Smooth muscle cell (in vitro differentiated cells): ENCODE results near the gene SLC18B1. TPM values are rescaled to one million over a fixed set of nuclear protein-coding genes. Genes with fewer than 3 reads are reported as not detected.

ENCODE experiments used
- DNase-seq: peaks from one replicate; lab custom pipeline; 2025; ENCODE audit not compliant: unreplicated experiment; lab: John Stamatoyannopoulos, UW
- H2AFZ ChIP-seq: fragments of 200-600 bp; sonication (generic); 2 replicates; pipeline ENCODE4 v1.6.0; 2016; ENCODE audit warnings: antibody characterized with exemption, low read depth, mild to moderate bottlenecking
- H3F3A ChIP-seq: fragments of 200-600 bp; sonication (generic); 2 replicates; pipeline ENCODE4 v1.6.0; 2017; ENCODE audit warnings: antibody characterized with exemption, low read depth
- H3K27ac ChIP-seq: fragments of 200-600 bp; sonication (generic); 2 replicates; pipeline ENCODE4 v1.5.1; 2016; ENCODE audit warnings: low read depth, mild to moderate bottlenecking
- H3K27me3 ChIP-seq: fragments of 200-600 bp; sonication (generic); 2 replicates; pipeline ENCODE4 v1.6.1; 2016; ENCODE audit warnings: low read depth, mild to moderate bottlenecking
- H3K36me3 ChIP-seq: fragments of 200-600 bp; sonication (generic); 2 replicates; pipeline ENCODE4 v1.5.1; 2016; ENCODE audit warnings: low read depth
- H3K4me1 ChIP-seq: fragments of 200-600 bp; sonication (generic); 2 replicates; pipeline ENCODE4 v1.5.1; 2016; ENCODE audit warnings: low read depth
- H3K4me2 ChIP-seq: fragments of 200-600 bp; sonication (generic); 2 replicates; pipeline ENCODE4 v1.6.0; 2016; ENCODE audit warnings: mild to moderate bottlenecking
- H3K4me3 ChIP-seq: fragments of 200-600 bp; sonication (generic); 2 replicates; pipeline ENCODE4 v1.5.1; 2016; ENCODE audit warnings: mild to moderate bottlenecking
- H3K79me2 ChIP-seq: fragments of 200-600 bp; sonication (generic); 2 replicates; pipeline ENCODE4 v1.6.0; 2016; ENCODE audit warnings: low read depth, mild to moderate bottlenecking
- H3K9ac ChIP-seq: fragments of 200-600 bp; sonication (generic); 2 replicates; pipeline ENCODE4 v1.6.0; 2016; ENCODE audit warnings: low read depth
- H3K9me3 ChIP-seq: fragments of 200-600 bp; sonication (generic); replicated peaks from 2 replicates; pipeline ENCODE4 v1.5.1; 2016; ENCODE audit warnings: low read depth
- H4K20me1 ChIP-seq: fragments of 200-600 bp; sonication (generic); 2 replicates; pipeline ENCODE4 v1.6.0; 2016; ENCODE audit warnings: low read depth
- WGBS: methylation state at CpG from one replicate; pipeline ENCODE4 v1.1.7; 2016; ENCODE audit warnings: low lambda C conversion rate; 5-methylcytosine and 5-hydroxymethylcytosine counted together
- polyA plus RNA-seq: library from polyadenylated mRNA; unstranded; fragments of >200 nt; fragmentation: Nextera tagmentation; extraction: Ambion mirVana; gene quantifications from 2 replicates; pipeline ENCODE4 v1.2.1, GENCODE V29; 2016
- total RNA-seq: library from RNA; depleted of rRNA; stranded (reverse); fragments of >200 nt; gene quantifications from 2 replicates; pipeline ENCODE4 v1.2.3, GENCODE V29; 2014
- TF ChIP-seq, protein P1 (sequence below): fragments of 200-600 bp; sonication (generic); IDR thresholded peaks from 2 replicates; pipeline ENCODE4 v1.5.1; 2017; ENCODE audit warnings: borderline replicate concordance, mild to moderate bottlenecking, antibody characterized with exemption; ENCODE audit not compliant: insufficient read depth, poor library complexity, severe bottlenecking

Gene SLC18B1
- total and polyA plus RNA-seq, 2 experiments from 2014 or later, result 7.1 to 7.8 TPM

DNA sequence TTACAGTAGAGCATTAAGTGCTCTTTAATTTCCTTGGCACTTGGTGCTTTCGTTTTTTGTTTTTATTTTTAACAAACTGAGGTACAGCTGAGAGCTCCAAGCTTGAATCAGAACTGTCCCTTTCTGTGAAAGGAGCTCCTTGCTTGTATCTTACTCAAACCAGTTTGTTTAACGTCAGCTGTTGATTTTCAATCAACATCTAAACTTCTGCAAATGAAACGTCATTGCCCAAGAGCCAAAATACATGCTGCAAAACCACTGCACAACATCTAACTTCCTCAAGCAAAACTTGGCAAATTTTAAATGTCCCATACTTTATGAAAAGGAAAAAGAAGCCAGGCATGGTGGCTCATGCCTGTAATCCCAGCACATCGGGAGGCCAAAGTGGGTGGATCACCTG is 55.9 kb downstream of the SLC18B1 start:
- Histone ChIP-seq H3K79me2 (no peaks in the 10 kb centered on the region), H3F3A (no peaks in the 10 kb centered on the region), H3K4me3 (no peak overlapping the region), H3K27ac (no peak overlapping the region), H4K20me1 (no peaks in the 10 kb centered on the region), H3K4me2 (no peak overlapping the region), H3K9ac (no peak overlapping the region), H3K9me3 (no peaks in the 10 kb centered on the region), H2AFZ (no peak overlapping the region), H3K4me1 (no peaks in the 10 kb centered on the region), H3K36me3 (no peaks in the 10 kb centered on the region), H3K27me3 (no peaks in the 10 kb centered on the region)
- 87% methylated on average over 4 of the region's 4 CpGs for WGBS
- no peak for DNase-seq
- TF ChIP-seq, protein P1, sequence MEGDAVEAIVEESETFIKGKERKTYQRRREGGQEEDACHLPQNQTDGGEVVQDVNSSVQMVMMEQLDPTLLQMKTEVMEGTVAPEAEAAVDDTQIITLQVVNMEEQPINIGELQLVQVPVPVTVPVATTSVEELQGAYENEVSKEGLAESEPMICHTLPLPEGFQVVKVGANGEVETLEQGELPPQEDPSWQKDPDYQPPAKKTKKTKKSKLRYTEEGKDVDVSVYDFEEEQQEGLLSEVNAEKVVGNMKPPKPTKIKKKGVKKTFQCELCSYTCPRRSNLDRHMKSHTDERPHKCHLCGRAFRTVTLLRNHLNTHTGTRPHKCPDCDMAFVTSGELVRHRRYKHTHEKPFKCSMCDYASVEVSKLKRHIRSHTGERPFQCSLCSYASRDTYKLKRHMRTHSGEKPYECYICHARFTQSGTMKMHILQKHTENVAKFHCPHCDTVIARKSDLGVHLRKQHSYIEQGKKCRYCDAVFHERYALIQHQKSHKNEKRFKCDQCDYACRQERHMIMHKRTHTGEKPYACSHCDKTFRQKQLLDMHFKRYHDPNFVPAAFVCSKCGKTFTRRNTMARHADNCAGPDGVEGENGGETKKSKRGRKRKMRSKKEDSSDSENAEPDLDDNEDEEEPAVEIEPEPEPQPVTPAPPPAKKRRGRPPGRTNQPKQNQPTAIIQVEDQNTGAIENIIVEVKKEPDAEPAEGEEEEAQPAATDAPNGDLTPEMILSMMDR, result no peak

- H3K36me3 ChIP-seq, result no peaks in the 10 kb centered on the region
- H3F3A ChIP-seq, result no peaks in the 10 kb centered on the region
- H4K20me1 ChIP-seq, result no peaks in the 10 kb centered on the region
- DNase-seq, result no peak
- no peaks in the 10 kb centered on the region for H3K4me1 ChIP-seq
- no peaks in the 10 kb centered on the region for H3K27me3 ChIP-seq
- H3K79me2 ChIP-seq, result no peaks in the 10 kb centered on the region
- no peak overlapping the region for H3K4me2 ChIP-seq
- no peak overlapping the region for H3K4me3 ChIP-seq
- H3K9me3 ChIP-seq, result no peaks in the 10 kb centered on the region
- no peak overlapping the region for H2AFZ ChIP-seq
- TF ChIP-seq, protein P1, result no peak
- 72% methylated on average over 1 of the region's 1 CpG for WGBS
- H3K9ac ChIP-seq, result no peak overlapping the region
- no peak overlapping the region for H3K27ac ChIP-seq
Measured at GRCh38 chr6:132741281-132741680, 57.2 kb downstream of the SLC18B1 start.

- H3K27ac ChIP-seq, result no peak overlapping the region
- no peaks in the 10 kb centered on the region for H3K27me3 ChIP-seq
- no peaks in the 10 kb centered on the region for H3K4me1 ChIP-seq
- H3K9ac ChIP-seq, result no peak overlapping the region
- no peak overlapping the region for H3K4me3 ChIP-seq
- no peak for DNase-seq
- H3K4me2 ChIP-seq, result no peak overlapping the region
- TF ChIP-seq, protein P1, result no peak
- H3K36me3 ChIP-seq, result no peaks in the 10 kb centered on the region
- no peaks in the 10 kb centered on the region for H3F3A ChIP-seq
- H3K9me3 ChIP-seq, result no peaks in the 10 kb centered on the region
- H2AFZ ChIP-seq, result no peak overlapping the region
- no peaks in the 10 kb centered on the region for H4K20me1 ChIP-seq
- H3K79me2 ChIP-seq, result no peaks in the 10 kb centered on the region
- WGBS, result 80% methylated on average over 1 of the region's 1 CpG
Measured at GRCh38 chr6:132736239-132736638, 62.2 kb downstream of the SLC18B1 start.

- peak overlapping the region; percentile 54 for H3K4me2 ChIP-seq
Measured at GRCh38 chr6:132734694-132735236, 63.7 kb downstream of the SLC18B1 start.

More at GRCh38 chr6:132734694-132735236, 63.7 kb downstream of the SLC18B1 start:
- Histone ChIP-seq H2AFZ (no peak overlapping the region), H3K4me3 (no peak overlapping the region), H3F3A (no peaks in the 10 kb centered on the region), H3K27ac (no peak overlapping the region), H3K27me3 (no peaks in the 10 kb centered on the region), H3K4me1 (no peaks in the 10 kb centered on the region), H3K79me2 (no peaks in the 10 kb centered on the region), H4K20me1 (no peaks in the 10 kb centered on the region), H3K9me3 (no peaks in the 10 kb centered on the region), H3K36me3 (no peaks in the 10 kb centered on the region), H3K9ac (no peak overlapping the region)
- WGBS, result 19% methylated on average over 3 of the region's 3 CpGs
- TF ChIP-seq, protein P1, result no peak
- DNase-seq, result no peak
